GM21723 (cell line): ENCODE results near the gene USP32.

Source experiments
- ATAC-seq: cut with Tn5 transposase; IDR thresholded peaks from one replicate; pipeline ENCODE4 v1.9.1; 2021; ENCODE audit warnings: mild to moderate bottlenecking, moderate library complexity; ENCODE audit not compliant: unreplicated experiment

The USP32 gene

GRCh38 chr17:60160829-60161501, 231.0 kb downstream of the USP32 start:
- ATAC-seq, result no peak

GRCh38 chr17:60159479-60159866, 232.5 kb downstream of the USP32 start:
- ATAC-seq, result no peak

DNA sequence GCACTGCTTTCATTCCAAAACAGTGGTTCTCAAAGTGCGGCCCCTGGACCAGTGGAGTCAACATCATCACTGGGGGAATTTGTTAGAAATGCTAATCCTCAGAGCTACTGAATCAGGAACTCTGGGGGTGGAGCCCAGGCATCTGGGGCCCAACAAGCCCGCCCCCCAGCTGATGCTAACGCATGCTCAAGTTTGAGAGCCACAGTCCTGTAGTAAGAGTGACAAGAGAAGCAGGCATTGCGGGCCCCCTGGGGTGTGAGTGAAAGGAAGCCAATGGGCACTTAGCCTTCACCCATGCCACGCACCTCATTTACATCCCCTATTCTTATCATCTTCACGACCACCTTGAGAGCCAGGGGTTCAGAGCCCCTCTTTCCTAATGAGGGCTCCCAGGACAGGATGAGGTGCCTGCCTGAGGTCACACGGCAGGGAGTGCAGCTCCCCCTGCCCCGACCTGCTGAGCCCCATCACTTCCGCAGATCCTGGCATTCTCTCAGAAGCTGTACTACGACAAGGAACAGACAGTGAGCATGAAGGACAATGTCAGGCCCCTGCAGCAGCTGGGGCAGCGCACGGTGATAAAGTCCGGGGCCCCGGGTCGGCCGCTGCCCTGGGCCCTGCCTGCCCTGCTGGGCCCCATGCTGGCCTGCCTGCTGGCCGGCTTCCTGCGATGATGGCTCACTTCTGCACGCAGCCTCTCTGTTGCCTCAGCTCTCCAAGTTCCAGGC, 233.0 kb downstream of the USP32 start:
- ATAC-seq, result no peak

GRCh38 chr17:60157487-60158040, 234.4 kb downstream of the USP32 start:
- ATAC-seq, result no peak

DNA sequence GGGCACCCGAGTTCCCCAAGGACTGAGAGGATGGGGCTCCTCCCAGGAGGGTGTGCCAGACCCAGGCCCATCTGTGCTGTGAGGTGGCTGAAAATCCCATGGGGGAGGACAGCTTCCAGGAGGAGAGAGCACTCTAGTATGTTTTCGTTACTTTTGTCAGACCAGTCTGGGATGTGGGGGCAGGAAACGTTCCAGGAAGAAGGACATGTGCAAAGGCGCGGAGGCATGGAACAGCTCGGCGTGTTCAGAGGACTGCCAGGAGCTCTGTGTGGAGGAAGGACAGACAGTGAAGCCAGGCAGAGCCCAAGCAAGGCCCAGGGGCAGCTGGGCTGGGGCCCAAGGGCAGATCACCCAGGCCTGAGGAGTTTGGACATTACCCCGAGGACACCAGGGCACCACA, 235.2 kb downstream of the USP32 start:
- no peak for ATAC-seq

- no peak for ATAC-seq
Measured at GRCh38 chr17:60155815-60156214, 236.1 kb downstream of the USP32 start.

- no peak for ATAC-seq
Measured at GRCh38 chr17:60155427-60155814, 236.5 kb downstream of the USP32 start.

DNA sequence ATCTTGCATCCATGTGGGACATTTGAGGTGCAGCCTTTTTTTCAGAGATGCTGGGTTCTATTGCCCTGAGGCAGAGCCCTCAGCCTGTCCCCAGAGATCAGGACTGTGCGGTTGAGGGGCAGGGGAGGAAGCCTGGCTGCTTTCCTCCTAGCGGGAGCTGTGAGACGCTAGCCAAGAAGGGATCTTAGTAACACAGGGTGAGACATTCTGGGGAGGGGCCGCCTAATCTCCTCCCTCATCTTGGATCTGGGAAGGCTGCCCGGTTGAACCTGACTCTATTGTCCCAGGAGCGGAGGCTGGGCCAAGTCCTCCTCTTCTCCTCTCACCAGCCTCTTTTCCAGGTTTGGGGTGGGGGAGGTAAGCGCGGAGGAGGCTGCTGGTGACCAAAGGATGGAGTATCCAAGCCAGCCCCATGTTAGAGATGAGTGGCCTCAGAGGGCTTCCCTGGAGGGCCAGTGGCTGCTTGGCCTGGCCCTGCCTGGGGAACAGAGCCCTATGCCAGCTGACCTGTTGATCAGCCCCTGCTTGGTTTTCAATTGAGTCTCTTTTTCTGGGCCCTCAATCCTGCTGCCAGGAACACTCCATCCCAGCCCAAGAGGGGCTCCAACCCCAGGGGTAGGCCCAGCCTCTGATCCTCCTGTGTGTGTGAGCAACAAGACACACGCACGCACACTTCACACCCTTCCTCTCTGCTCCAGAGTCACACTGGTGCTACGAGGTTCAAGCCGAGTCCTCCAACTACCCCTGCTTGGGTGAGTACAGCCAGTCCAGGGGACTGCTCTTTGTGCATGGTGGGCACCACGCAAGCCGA, 237.1 kb downstream of the USP32 start:
- no peak for ATAC-seq

DNA sequence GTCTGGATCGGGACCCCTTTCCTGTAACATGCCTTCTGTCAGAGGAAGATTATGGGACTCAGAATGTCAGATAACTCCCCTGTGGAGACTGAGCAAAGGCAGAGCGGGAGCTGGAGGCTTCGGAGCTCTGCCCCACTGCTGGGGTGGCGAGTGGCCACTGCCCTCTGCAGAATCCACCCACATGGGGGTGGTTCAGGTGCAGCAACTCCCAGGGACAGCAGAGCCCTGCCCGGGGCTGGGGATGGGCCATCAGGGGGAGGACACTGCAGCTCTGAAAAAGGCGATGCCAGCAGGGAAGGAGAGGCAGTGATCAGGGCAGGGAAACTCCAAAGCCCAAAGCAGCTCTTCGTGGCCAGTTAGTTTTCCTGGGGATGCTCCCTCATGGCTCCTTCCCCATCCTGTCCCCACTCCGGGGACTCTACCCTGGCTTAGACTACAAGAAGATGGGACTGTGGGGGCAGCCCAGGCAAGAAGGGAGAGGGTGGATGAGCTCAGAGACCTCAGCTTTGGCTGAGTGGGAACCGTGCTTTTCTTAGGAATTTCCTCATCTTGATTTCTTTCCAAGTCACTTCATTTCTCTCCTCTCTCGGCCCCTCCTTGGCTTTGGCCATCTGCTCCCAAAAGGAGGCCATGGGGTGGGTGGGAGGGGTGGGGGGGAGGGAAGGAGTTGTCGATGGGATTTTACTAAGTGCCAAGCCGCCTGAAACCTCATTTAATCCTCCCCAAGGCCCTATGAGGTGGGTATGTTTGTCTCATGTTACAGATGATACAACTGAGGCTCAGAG, 238.1 kb downstream of the USP32 start:
- no peak for ATAC-seq

GRCh38 chr17:60151355-60151754, 240.6 kb downstream of the USP32 start:
- no peak for ATAC-seq

DNA sequence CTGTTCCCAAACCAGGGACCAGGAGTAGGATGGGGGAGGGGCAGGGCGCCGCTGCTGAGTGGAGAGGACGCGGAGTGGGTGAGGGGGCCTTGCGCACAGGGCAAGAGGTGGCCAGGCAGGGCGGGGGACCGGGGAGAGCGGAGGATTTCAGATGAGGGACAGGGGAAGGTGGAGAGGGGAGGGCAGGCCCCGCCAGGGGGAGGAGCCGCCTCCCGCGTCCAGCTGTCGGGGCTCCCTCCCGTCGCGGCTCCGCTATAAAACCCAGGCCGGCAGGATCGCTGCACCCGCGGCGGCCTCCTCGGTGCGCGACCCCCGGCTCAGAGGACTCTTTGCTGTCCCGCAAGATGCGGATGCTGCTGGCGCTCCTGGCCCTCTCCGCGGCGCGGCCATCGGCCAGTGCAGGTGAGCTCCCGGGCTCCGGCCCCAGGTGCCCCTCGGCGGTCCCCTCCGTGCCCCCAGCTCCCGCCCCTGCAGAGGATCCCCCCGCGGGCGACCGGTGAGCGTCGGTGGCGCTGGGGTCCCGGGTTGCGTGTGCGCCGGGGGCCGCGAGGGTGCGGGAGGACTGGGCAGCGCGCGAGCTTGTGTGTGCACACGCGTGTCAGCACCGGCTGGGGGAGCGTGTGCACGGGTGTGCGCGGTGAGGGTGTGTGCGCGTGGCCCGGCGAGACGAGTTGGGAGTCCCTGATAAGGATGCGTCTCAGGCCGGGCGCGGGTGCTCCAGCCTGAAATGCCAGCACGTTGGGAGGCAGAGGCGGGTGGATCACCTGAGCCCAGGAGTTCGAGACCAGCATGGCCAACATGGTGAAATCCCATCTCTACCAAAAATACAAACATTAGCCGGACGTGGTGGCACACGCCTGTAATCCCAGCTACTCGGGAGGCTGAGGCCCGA, 242.0 kb downstream of the USP32 start, which contains the start of gene CA4:
Gene CA4 (plus strand): TSS at position 283 of the 892 bp plus-strand sequence. CDS start 62 bp downstream, at position 345.
- ATAC-seq, result no peak

DNA sequence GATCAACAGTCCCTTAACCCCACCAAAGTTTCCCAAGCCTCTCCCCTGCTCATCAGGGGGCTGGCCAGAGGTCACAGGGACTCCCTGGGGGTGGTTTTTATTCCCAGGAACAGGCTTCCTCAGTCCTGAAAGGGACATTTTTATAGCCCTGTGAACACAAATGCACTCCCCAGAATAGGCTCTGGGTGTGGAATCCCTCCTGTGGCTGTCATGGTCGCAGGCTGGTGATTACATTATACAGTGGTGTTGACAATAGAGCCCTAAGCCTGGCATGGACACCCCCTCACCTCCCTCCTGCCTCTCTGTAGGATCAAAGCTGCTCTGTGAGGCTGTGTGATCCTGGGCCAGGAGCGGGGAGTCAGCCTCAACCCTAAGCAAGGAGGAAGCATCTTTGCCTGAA, 243.6 kb downstream of the USP32 start:
- ATAC-seq, result no peak

DNA sequence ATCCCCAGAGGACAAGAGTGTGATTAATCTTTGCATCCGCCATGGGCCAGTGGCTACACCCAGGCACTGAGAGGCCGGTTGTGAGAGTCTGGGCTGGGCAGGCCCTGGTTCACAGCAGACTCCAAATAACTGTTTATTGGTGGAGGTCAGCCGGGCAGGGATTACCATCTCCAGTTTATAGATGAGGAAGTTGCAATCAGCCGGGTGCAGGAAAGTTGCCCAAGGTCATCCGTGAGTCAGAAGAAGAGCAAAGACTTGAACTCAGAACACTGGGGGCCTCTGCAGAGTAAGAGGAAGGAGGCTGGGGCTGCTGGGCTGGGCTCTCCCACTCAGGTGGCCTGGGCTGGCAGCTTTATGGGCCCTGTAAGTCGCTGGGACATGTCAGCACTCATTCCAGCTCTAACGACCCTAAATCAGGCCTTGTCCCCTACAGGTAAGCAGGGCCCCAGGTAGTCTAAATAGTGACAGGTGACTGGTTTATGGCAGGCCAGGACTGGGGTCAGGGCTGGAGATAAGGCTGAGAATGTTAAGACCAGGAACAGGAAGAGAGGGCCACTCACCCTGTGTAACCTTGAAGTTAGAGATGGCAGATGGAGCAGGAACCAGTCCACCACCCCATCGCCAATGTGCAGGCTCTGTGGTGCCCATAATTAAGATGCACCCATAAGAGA, 244.2 kb downstream of the USP32 start:
- ATAC-seq, result no peak

DNA sequence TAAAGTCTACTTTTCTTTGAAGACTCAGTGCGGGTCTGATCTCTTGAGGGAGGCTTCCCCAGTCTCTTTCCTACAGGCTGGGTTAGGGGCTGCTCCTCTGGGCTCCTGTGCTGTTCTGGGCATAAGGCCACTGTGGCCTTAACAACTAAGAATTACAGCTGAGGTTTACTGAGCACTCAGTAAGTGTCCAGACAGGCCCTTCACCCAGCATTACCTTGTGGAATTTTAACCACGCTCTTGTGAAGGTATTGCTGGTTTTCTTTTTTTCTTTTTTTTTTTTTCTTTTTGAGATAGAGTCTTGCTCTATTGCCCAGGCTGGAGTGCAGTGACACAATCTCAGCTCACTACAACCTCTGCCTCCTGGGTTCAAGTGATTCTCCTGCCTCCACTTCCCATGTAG, 245.7 kb downstream of the USP32 start:
- ATAC-seq, result no peak

- no peak for ATAC-seq
Measured at GRCh38 chr17:60145006-60145935, 246.7 kb downstream of the USP32 start.

DNA sequence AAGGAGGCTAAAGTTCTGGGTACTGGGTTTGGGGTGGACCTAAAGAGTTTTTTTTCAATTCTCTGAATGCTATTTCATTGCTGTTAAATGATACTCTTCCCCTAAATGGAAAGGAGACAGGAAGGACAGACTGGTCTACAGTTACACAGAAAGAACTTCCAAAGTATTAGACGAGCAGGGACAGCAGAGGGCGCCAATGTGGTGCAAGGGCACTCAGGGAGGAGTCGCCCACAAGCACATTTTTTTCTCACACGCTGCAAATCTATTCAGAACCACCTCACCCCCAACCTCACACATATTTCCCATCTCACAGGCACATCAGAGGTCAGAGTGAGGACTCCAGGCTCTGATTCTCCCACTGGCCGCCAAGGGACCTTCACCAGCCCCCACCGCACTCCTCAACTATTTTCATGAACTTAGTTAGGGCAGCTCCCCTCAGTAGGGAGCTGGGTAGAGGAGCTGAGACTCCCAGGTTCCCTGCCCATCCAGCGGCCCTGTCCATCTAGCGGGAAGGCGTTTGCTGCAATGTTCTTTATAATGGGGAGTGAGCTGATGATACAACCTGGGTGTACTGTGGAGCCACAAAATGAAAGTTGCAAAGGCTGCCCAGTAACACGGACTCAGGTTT, 248.9 kb downstream of the USP32 start:
- peak; percentile 66 for ATAC-seq
